GM12872 (cell line): ENCODE measurements around the gene SIGMAR1.

Experiments
- TF ChIP-seq, protein P1 (sequence below): IDR thresholded peaks from 3 replicates; pipeline ENCODE4 v1.5.1; 2011; ENCODE audit warnings: low read depth, mild to moderate bottlenecking, low read length, moderate library complexity; ENCODE audit not compliant: insufficient read depth

SIGMAR1 gene

GRCh38 chr9:34664281-34665066 is 26.9 kb upstream of the SIGMAR1 start:
- TF ChIP-seq, protein P1, sequence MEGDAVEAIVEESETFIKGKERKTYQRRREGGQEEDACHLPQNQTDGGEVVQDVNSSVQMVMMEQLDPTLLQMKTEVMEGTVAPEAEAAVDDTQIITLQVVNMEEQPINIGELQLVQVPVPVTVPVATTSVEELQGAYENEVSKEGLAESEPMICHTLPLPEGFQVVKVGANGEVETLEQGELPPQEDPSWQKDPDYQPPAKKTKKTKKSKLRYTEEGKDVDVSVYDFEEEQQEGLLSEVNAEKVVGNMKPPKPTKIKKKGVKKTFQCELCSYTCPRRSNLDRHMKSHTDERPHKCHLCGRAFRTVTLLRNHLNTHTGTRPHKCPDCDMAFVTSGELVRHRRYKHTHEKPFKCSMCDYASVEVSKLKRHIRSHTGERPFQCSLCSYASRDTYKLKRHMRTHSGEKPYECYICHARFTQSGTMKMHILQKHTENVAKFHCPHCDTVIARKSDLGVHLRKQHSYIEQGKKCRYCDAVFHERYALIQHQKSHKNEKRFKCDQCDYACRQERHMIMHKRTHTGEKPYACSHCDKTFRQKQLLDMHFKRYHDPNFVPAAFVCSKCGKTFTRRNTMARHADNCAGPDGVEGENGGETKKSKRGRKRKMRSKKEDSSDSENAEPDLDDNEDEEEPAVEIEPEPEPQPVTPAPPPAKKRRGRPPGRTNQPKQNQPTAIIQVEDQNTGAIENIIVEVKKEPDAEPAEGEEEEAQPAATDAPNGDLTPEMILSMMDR, result peak; percentile 95

- TF ChIP-seq, protein P1, result 0 out of 3 replicates have a peak, but pooled peaks have one; percentile 2
These were observed 25.7 kb upstream of the SIGMAR1 start for GRCh38 chr9:34663303-34663605.

DNA sequence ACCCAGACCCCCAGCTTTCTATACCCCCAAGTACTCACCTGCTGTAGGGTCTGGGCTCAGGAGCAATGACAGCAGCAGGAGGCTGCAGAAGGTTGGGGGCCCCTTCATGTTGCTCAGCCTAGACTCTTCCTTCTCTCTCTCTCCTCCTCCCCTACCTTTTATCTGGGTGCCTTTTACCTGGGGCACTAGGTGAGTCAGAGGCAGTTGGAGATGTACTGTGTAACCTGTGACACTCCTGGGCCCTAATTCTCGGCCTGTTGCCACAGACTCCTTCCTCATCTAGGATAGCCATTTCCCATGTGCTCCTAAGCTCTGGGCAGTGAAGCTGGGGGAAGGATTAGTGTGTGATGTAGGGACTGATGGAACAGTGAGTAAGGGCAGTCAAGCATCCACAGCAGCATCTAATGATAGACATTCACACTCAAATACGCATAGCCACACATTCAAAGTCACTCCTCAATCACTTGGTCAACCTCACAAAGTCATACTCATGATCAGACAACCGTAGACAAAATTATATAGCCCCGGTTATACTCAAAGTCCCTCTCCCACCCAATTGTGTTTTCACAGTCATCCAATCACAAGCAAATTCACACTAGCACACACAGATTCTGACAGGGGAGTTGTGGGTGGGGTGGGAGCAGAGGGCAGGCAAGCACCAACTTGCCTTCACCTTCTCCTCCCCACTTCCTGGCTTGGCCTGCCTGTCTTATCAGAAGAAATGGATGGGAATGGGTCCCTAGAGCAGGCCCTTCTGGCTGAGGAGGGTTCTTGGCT is 25.1 kb upstream of the SIGMAR1 start, which contains the start of gene CCL27:
TSS of gene CCL27 (minus strand) at position 132 of the 777 bp plus-strand sequence. CDS start at position 108, 24 bp downstream.
- TF ChIP-seq, protein P1, result no peak

DNA sequence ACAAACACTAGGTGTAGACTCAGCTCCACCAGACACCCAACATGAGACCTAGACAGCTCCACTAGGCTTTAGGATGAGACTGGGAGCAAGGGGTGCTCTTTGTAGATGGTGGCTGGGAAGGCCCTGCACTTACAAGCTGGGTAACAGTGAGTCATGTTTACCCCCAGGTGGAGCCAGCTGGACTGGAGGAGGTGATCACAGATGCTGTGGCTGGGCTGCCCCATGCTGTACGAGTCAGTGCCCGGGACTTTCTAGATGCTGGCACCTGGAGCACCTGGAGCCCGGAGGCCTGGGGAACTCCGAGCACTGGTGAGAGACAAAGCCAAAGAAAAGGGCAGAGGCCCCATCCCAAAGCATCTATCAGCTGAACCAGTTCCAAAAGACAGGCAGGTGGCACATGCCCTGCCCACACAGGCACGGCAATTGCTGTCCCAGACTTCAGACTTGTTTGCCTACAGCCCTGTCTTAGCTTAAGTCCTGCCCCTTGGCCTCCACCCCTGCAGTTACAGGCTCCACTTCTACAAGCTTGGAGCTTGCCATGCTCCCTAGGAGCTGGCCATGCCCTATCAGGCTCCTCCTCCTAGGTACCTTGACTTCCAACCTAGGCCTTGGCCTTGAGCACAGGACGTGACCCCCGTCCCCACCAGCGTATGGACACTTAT is 22.1 kb upstream of the SIGMAR1 start:
- TF ChIP-seq, protein P1, result no peak

DNA sequence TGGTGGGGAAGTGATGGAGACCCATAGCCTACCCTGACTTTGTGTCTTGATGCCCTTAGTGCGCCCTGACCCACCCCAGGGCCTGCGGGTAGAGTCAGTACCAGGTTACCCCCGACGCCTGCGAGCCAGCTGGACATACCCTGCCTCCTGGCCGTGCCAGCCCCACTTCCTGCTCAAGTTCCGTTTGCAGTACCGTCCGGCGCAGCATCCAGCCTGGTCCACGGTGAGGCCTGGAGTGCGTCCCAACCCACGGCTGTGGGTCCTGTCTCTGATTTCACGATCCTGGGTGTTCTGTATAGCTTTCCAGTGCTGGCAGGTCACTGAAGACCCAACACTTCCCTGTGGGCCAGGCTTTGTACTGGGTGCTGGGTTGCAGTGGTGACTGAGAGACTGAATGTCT is 20.9 kb upstream of the SIGMAR1 start:
- TF ChIP-seq, protein P1, result no peak

DNA sequence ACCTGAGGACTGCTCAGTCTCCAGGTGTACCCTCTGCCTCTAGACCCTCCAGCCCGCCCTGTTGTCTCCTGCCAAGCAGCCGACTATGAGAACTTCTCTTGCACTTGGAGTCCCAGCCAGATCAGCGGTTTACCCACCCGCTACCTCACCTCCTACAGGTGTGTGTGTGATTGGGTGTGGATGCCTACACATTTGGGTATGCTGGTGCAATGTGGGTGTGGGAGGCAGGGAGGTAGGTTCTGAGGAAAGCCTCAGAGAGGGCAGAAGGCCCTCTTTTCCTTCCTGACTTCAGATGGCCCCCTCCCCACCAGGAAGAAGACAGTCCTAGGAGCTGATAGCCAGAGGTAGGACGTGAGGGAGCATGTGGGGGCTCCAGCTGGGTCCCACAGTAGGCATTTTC is 19.4 kb upstream of the SIGMAR1 start:
- TF ChIP-seq, protein P1, result no peak

GRCh38 chr9:34655394-34655793 is 17.8 kb upstream of the SIGMAR1 start:
- TF ChIP-seq, protein P1, result no peak
